Measurements from ENCODE around the gene XRCC1. TPM values are rescaled to one million over a fixed set of nuclear protein-coding genes. Genes with fewer than 3 reads are reported as not detected.

XRCC1 gene
- total RNA-seq, 2 donors from 2014 or later, result 24.3 to 30.2 TPM

- TF ChIP-seq, protein P1, sequence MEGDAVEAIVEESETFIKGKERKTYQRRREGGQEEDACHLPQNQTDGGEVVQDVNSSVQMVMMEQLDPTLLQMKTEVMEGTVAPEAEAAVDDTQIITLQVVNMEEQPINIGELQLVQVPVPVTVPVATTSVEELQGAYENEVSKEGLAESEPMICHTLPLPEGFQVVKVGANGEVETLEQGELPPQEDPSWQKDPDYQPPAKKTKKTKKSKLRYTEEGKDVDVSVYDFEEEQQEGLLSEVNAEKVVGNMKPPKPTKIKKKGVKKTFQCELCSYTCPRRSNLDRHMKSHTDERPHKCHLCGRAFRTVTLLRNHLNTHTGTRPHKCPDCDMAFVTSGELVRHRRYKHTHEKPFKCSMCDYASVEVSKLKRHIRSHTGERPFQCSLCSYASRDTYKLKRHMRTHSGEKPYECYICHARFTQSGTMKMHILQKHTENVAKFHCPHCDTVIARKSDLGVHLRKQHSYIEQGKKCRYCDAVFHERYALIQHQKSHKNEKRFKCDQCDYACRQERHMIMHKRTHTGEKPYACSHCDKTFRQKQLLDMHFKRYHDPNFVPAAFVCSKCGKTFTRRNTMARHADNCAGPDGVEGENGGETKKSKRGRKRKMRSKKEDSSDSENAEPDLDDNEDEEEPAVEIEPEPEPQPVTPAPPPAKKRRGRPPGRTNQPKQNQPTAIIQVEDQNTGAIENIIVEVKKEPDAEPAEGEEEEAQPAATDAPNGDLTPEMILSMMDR (IDR thresholded peaks at IDR 0.05), result no peak
- Histone ChIP-seq H3K27me3 (replicated peaks; ENCODE audit: insufficient read depth) (no peaks in the 10 kb centered on the region), H3K4me3 (peak overlapping the region; percentile 76), H3K9me3 (no peaks in the 10 kb centered on the region), H3K27ac (peak overlapping the region; percentile 15 to 36), H3K36me3 (no peaks in the 10 kb centered on the region), H3K4me1 (ENCODE audit: control insufficient read depth in 1 of 2, low read depth in 2 of 2) (peaks cover 6 to 20% of the 10 kb centered on the region in 2 donors)
- DNase-seq (ENCODE audit: low spot score), result no peak
- ATAC-seq (ENCODE audit: insufficient number of reproducible peaks, low FRiP score, low read depth), result no peak
Observed at GRCh38 chr19:43581467-43581866, 6.1 kb upstream of the XRCC1 start.

GRCh38 chr19:43578787-43579186, 3.5 kb upstream of the XRCC1 start:
- Histone ChIP-seq H3K27ac (no peak overlapping the region), H3K36me3 (no peaks in the 10 kb centered on the region), H3K4me1 (ENCODE audit: control insufficient read depth in 1 of 2, low read depth in 2 of 2) (peaks cover 16 to 29% of the 10 kb centered on the region in 2 donors), H3K4me3 (no peak overlapping the region), H3K27me3 (replicated peaks; ENCODE audit: insufficient read depth) (no peaks in the 10 kb centered on the region), H3K9me3 (no peaks in the 10 kb centered on the region)
- TF ChIP-seq, protein P1 (IDR thresholded peaks at IDR 0.05), result no peak
- no peak for ATAC-seq (ENCODE audit: insufficient number of reproducible peaks, low FRiP score, low read depth)
- DNase-seq (ENCODE audit: low spot score), result no peak

DNA sequence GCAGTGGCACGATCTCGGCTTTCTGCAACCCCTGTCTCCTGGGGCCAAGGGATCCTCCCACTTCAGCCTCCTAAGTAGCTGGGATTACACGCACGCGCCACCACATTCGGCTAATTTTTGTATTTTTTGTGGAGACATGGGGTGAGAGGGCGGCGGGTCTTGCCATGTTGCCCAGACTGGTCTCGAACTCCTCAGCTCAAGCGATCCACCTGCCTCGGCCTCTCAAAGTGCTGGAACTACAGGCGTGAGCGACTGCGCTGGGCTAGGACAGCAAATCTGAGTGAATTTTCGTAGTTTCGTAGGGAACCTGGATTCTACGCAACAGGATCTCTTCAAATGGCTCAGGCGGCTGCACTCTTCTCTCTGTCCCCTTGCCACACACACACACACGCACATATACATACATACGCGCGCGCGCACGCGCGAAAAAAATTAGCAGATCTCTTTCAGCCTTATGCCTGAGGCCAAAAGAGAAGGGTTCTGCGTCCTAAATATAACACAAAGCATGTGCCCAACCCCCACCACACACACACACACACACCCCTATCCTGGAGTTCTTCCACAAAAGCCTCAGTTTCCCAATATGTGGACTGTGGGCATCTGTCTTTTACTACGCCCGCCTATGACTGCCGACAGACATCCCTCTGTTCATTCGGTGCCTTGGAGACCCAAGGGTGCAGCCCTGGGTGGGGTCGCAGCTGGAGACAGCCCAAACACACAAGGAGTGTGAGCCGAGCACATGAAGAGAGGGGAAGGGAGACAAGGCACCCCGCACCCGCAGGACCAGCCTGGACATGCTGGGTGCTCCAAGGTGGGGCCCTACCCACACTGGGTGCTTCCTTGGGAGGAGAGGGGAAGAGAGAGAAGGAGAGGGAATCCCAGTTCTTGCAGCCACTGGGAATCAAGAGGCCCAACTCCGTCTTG, 890 bp upstream of the XRCC1 start:
- no peak for DNase-seq (ENCODE audit: low spot score)
- H3K27me3 ChIP-seq (replicated peaks; ENCODE audit: insufficient read depth), result no peaks in the 10 kb centered on the region
- TF ChIP-seq, protein P1 (IDR thresholded peaks at IDR 0.05), result no peak
- H3K4me3 ChIP-seq, result peak overlapping the region; percentile 98
- H3K9me3 ChIP-seq, result no peaks in the 10 kb centered on the region
- peaks cover 15 to 17% of the 10 kb centered on the region in 2 donors for H3K4me1 ChIP-seq (ENCODE audit: control insufficient read depth in 1 of 2, low read depth in 2 of 2)
- H3K27ac ChIP-seq, result peak overlapping the region; percentile 53 to 58
- ATAC-seq (ENCODE audit: insufficient number of reproducible peaks, low FRiP score, low read depth), result no peak
- no peaks in the 10 kb centered on the region for H3K36me3 ChIP-seq

DNA sequence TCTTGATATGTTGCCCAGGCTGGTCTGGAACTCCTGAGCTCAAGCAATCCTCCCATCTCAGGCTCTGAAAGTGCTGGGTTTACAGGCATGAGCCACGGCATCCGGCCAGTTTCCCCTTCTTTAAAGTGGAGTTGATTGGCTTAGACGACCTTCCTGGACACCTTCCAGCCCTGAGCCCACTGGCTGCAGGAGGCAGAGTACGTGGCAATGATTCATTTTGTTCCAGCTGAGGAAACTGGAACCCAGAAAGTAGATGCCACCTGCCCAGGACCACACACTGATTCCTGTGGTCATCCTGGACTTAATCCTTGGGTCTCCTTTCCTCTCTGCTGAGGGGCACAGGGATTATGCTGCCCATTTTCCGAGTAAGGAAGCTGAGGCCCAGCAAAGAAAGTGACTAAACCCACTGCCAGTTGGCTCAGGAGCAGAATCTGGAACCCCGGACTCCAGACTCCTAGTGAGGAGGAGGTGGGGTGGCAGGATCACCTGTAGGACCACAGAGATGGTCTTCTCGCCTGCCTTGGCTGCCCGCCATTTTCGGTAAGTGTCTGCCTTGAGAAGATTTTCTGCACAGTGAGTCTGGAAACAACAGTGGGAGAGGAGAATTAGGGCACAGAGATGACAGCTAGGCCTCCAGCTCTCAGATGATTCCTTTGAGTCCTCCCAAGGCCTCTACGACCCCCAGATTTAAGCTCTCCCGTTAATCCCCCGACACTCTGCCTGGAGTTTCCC, 737 bp downstream of the XRCC1 start:
- Histone ChIP-seq H3K4me1 (ENCODE audit: control insufficient read depth in 1 of 2, low read depth in 2 of 2) (peaks cover 13 to 14% of the 10 kb centered on the region in 2 donors), H3K4me3 (peak overlapping the region; percentile 98), H3K36me3 (no peaks in the 10 kb centered on the region), H3K27ac (peak overlapping the region; percentile 78 to 89), H3K9me3 (no peaks in the 10 kb centered on the region), H3K27me3 (replicated peaks; ENCODE audit: insufficient read depth) (no peaks in the 10 kb centered on the region)
- TF ChIP-seq, protein P1 (IDR thresholded peaks at IDR 0.05), result no peak
- no peak for ATAC-seq (ENCODE audit: insufficient number of reproducible peaks, low FRiP score, low read depth)
- DNase-seq (ENCODE audit: low spot score), result no peak

DNA sequence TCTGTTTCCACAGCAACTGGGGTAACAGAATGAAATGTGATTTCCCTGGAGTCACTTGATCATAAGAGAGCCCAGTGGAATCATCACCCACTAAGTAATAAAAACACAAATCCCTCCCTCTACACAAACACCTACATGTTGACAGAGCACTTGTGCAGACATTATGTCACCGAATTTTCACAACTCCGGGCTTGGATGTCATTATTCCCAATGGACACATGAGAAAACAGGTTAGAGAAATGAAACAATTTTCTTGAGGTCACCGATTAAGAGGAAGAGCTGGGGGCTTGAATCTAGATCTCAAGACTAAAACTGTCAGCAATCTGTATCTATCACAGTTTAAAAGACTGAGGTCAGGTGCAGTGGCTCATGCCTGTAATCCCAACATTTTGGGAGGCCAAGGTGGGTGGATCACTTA, 3.1 kb downstream of the XRCC1 start:
- DNase-seq (ENCODE audit: low spot score) (no peak), ATAC-seq (ENCODE audit: insufficient number of reproducible peaks, low FRiP score, low read depth) (no peak)
- Histone ChIP-seq H3K4me1 (ENCODE audit: control insufficient read depth in 1 of 2, low read depth in 2 of 2) (peaks cover 13 to 14% of the 10 kb centered on the region in 2 donors), H3K4me3 (no peak overlapping the region), H3K9me3 (no peaks in the 10 kb centered on the region), H3K36me3 (no peaks in the 10 kb centered on the region), H3K27me3 (replicated peaks; ENCODE audit: insufficient read depth) (no peaks in the 10 kb centered on the region), H3K27ac (no peak overlapping the region)
- TF ChIP-seq, protein P1 (IDR thresholded peaks at IDR 0.05), result no peak
